DMS53 treated with DMSO at 0.1 percent for 48 hours (cell line): ENCODE measurements around the gene TP63.
A peak's percentile ranks its signal among the peaks of the same experiment; 100 is the strongest.
"Not testable (repeated sequence)": the region's sequence is repeated elsewhere in the genome, so short reads cannot be mapped to it uniquely, and the experiment has no call there.

ENCODE experiments used
- DNase-seq: peaks from one replicate; lab custom pipeline; 2025; ENCODE audit not compliant: unreplicated experiment; lab: John Stamatoyannopoulos, UW

Gene TP63

GRCh38 chr3:189625071-189625470 is 6.1 kb upstream of the TP63 start:
- no peak for DNase-seq

- no peak for DNase-seq
Measured at GRCh38 chr3:189625572-189625971, 5.6 kb upstream of the TP63 start.

GRCh38 chr3:189626286-189626685 is 4.9 kb upstream of the TP63 start:
- DNase-seq = no peak

- no peak for DNase-seq
Measured at GRCh38 chr3:189629803-189630455, 1.3 kb upstream of the TP63 start.

- DNase-seq = no peak
Measured at GRCh38 chr3:189630767-189631372, 319 bp upstream of the TP63 start.

- DNase-seq = no peak
Measured at GRCh38 chr3:189631409-189631808, 220 bp downstream of the TP63 start.

GRCh38 chr3:189632242-189632641 is 1.1 kb downstream of the TP63 start:
- no peak for DNase-seq

GRCh38 chr3:189635339-189635738 is 4.2 kb downstream of the TP63 start:
- no peak for DNase-seq

GRCh38 chr3:189636048-189636447 is 4.9 kb downstream of the TP63 start:
- no peak for DNase-seq

GRCh38 chr3:189637750-189638149 is 6.6 kb downstream of the TP63 start:
- DNase-seq = no peak

GRCh38 chr3:189638276-189639031 is 7.3 kb downstream of the TP63 start:
- no peak for DNase-seq

- peak; percentile 3 for DNase-seq
Measured at GRCh38 chr3:189641776-189642175, 10.6 kb downstream of the TP63 start.

GRCh38 chr3:189646853-189647542 is 15.8 kb downstream of the TP63 start:
- no peak for DNase-seq

GRCh38 chr3:189652042-189652441 is 20.9 kb downstream of the TP63 start:
- no peak for DNase-seq

GRCh38 chr3:189655617-189656016 is 24.4 kb downstream of the TP63 start:
- no peak for DNase-seq

- no peak for DNase-seq
Measured at GRCh38 chr3:189659571-189659970, 28.4 kb downstream of the TP63 start.

GRCh38 chr3:189664311-189664710 is 33.1 kb downstream of the TP63 start:
- DNase-seq = no peak

GRCh38 chr3:189672346-189672745 is 41.2 kb downstream of the TP63 start:
- not testable (repeated sequence) for DNase-seq

GRCh38 chr3:189673535-189673934 is 42.3 kb downstream of the TP63 start:
- no peak for DNase-seq

- DNase-seq = no peak
Measured at GRCh38 chr3:189674249-189674913, 43.2 kb downstream of the TP63 start.

- DNase-seq = no peak
Measured at GRCh38 chr3:189677667-189678066, 46.5 kb downstream of the TP63 start.
